ENCODE results near the gene UROS.

UROS gene

GRCh38 chr10:125799451-125800182 lies 23.4 kb downstream of the UROS start:
- TF ChIP-seq ZFX (IDR thresholded peaks at IDR 0.05; ENCODE audit: borderline replicate concordance) (no peak), CTCF (IDR thresholded peaks at IDR 0.05) (no peak)
- no peak overlapping the region for H3K27ac ChIP-seq

GRCh38 chr10:125797994-125798662 lies 24.9 kb downstream of the UROS start:
- TF ChIP-seq ZFX (IDR thresholded peaks at IDR 0.05; ENCODE audit: borderline replicate concordance), result no peak
- no peak for TF ChIP-seq CTCF (IDR thresholded peaks at IDR 0.05)
- H3K27ac ChIP-seq, result no peak overlapping the region

GRCh38 chr10:125797424-125797823 lies 25.6 kb downstream of the UROS start:
- TF ChIP-seq CTCF (IDR thresholded peaks at IDR 0.05) (no peak), ZFX (IDR thresholded peaks at IDR 0.05; ENCODE audit: borderline replicate concordance) (no peak)
- H3K27ac ChIP-seq, result no peak overlapping the region

GRCh38 chr10:125795637-125796190 lies 27.3 kb downstream of the UROS start:
- TF ChIP-seq CTCF (IDR thresholded peaks at IDR 0.05), result no peak
- no peak overlapping the region for H3K27ac ChIP-seq

- TF ChIP-seq ZFX (IDR thresholded peaks at IDR 0.05; ENCODE audit: borderline replicate concordance), result no peak
- no peak for TF ChIP-seq CTCF (IDR thresholded peaks at IDR 0.05)
- H3K27ac ChIP-seq, result no peak overlapping the region
Observed at GRCh38 chr10:125795128-125795527, 27.9 kb downstream of the UROS start.

GRCh38 chr10:125792342-125793300 lies 30.4 kb downstream of the UROS start:
- TF ChIP-seq ZFX (IDR thresholded peaks at IDR 0.05; ENCODE audit: borderline replicate concordance), result no peak
- TF ChIP-seq CTCF (IDR thresholded peaks at IDR 0.05), result no peak

More at GRCh38 chr10:125792342-125793300, 30.4 kb downstream of the UROS start:
- no peak overlapping the region for H3K27ac ChIP-seq
